Measurements from ENCODE around the gene BBX. TPM values are rescaled to one million over a fixed set of nuclear protein-coding genes. Genes with fewer than 3 reads are reported as not detected.

The BBX gene
- total and polyA plus RNA-seq, 4 donors: 10.0 to 77.8 (median 45.0) TPM

GRCh38 chr3:107716734-107717133, 194.0 kb downstream of the BBX start:
- H3K27me3 ChIP-seq (ENCODE audit: control insufficient read depth in 1 of 2, insufficient read depth in 2 of 2, low read length in 1 of 2): no peaks in the 10 kb centered on the region
- H3K36me3 ChIP-seq (ENCODE audit: control insufficient read depth in 1 of 2, insufficient read depth in 2 of 2, low read length in 1 of 2): peaks cover 4 to 7% of the 10 kb centered on the region in 2 donors
- intact Hi-C loops (cut with DNase I): no loop called here
- H3K9me3 ChIP-seq (ENCODE audit: control insufficient read depth, low read length): no peaks in the 10 kb centered on the region
- H3K4me1 ChIP-seq (ENCODE audit: control insufficient read depth in 1 of 2, insufficient read depth in 2 of 2, low read length in 2 of 2): peaks cover 0 to 2% of the 10 kb centered on the region in 2 donors
- 84 to 90% methylated on average over 3 of the region's 3 CpGs for WGBS, 2 donors
- H3K4me3 ChIP-seq (ENCODE audit: low read length in 2 of 2): no peak overlapping the region
- no peak overlapping the region for H3K27ac ChIP-seq (ENCODE audit: low read depth in 1 of 2, low read length in 2 of 2)
- DNase-seq (no peak), ATAC-seq (ENCODE audit: low FRiP score) (no peak)

- Histone ChIP-seq H3K36me3 (ENCODE audit: control insufficient read depth in 1 of 2, insufficient read depth in 2 of 2, low read length in 1 of 2) (peaks cover 3% of the 10 kb centered on the region in 2 donors), H3K4me3 (ENCODE audit: low read length in 2 of 2) (no peak overlapping the region), H3K27ac (ENCODE audit: low read depth in 1 of 2, low read length in 2 of 2) (no peak overlapping the region), H3K27me3 (ENCODE audit: control insufficient read depth in 1 of 2, insufficient read depth in 2 of 2, low read length in 1 of 2) (no peaks in the 10 kb centered on the region), H3K9me3 (ENCODE audit: control insufficient read depth, low read length) (no peaks in the 10 kb centered on the region), H3K4me1 (ENCODE audit: control insufficient read depth in 1 of 2, insufficient read depth in 2 of 2, low read length in 2 of 2) (peaks cover 0 to 2% of the 10 kb centered on the region in 2 donors)
- DNase-seq: no peak
- ATAC-seq (ENCODE audit: low FRiP score): no peak
- 81% methylated on average over 2 of the region's 2 CpGs for WGBS, 2 donors
- intact Hi-C loops (cut with DNase I): no loop called here
Observed at GRCh38 chr3:107718547-107718946, 195.8 kb downstream of the BBX start.

GRCh38 chr3:107727102-107727501, 204.3 kb downstream of the BBX start:
- ATAC-seq (ENCODE audit: low FRiP score) (no peak), DNase-seq (no peak)
- H3K4me1 ChIP-seq (ENCODE audit: control insufficient read depth in 1 of 2, insufficient read depth in 2 of 2, low read length in 2 of 2): no peaks in the 10 kb centered on the region
- 78 to 85% methylated on average over 4 of the region's 4 CpGs for WGBS, 2 donors
- H3K27me3 ChIP-seq (ENCODE audit: control insufficient read depth in 1 of 2, insufficient read depth in 2 of 2, low read length in 1 of 2): no peaks in the 10 kb centered on the region
- no peaks in the 10 kb centered on the region for H3K9me3 ChIP-seq (ENCODE audit: control insufficient read depth, low read length)
- H3K4me3 ChIP-seq (ENCODE audit: low read length in 2 of 2): no peak overlapping the region
- H3K27ac ChIP-seq (ENCODE audit: low read depth in 1 of 2, low read length in 2 of 2): no peak overlapping the region
- peaks cover 0 to 3% of the 10 kb centered on the region in 2 donors for H3K36me3 ChIP-seq (ENCODE audit: control insufficient read depth in 1 of 2, insufficient read depth in 2 of 2, low read length in 1 of 2)
- intact Hi-C loops (cut with DNase I): no loop called here

GRCh38 chr3:107729686-107730085, 206.9 kb downstream of the BBX start:
- 90 to 95% methylated on average over 4 of the region's 4 CpGs for WGBS, 2 donors
- no peaks in the 10 kb centered on the region for H3K27me3 ChIP-seq (ENCODE audit: control insufficient read depth in 1 of 2, insufficient read depth in 2 of 2, low read length in 1 of 2)
- H3K4me1 ChIP-seq (ENCODE audit: control insufficient read depth in 1 of 2, insufficient read depth in 2 of 2, low read length in 2 of 2): no peaks in the 10 kb centered on the region
- no peak overlapping the region for H3K27ac ChIP-seq (ENCODE audit: low read depth in 1 of 2, low read length in 2 of 2)
- no peaks in the 10 kb centered on the region for H3K9me3 ChIP-seq (ENCODE audit: control insufficient read depth, low read length)
- DNase-seq (no peak), ATAC-seq (ENCODE audit: low FRiP score) (no peak)
- H3K4me3 ChIP-seq (ENCODE audit: low read length in 2 of 2): no peak overlapping the region
- H3K36me3 ChIP-seq (ENCODE audit: control insufficient read depth in 1 of 2, insufficient read depth in 2 of 2, low read length in 1 of 2): peaks cover 0 to 3% of the 10 kb centered on the region in 2 donors
- intact Hi-C loops (cut with DNase I): loop anchor here in 1 of 2 donors (10.0 kb wide), 1 partner anchor 495 kb away; no protein-coding TSS in a partner anchor

- no peaks in the 10 kb centered on the region for H3K27me3 ChIP-seq (ENCODE audit: control insufficient read depth in 1 of 2, insufficient read depth in 2 of 2, low read length in 1 of 2)
- intact Hi-C loops (cut with DNase I): loop anchor here in 1 of 2 donors (10.0 kb wide), 1 partner anchor 500 kb away; no protein-coding TSS in a partner anchor
- H3K4me1 ChIP-seq (ENCODE audit: control insufficient read depth in 1 of 2, insufficient read depth in 2 of 2, low read length in 2 of 2): no peaks in the 10 kb centered on the region
- H3K36me3 ChIP-seq (ENCODE audit: control insufficient read depth in 1 of 2, insufficient read depth in 2 of 2, low read length in 1 of 2): peaks cover 0 to under 1% of the 10 kb centered on the region in 2 donors
- H3K27ac ChIP-seq (ENCODE audit: low read depth in 1 of 2, low read length in 2 of 2): no peak overlapping the region
- H3K9me3 ChIP-seq (ENCODE audit: control insufficient read depth, low read length): no peaks in the 10 kb centered on the region
- no peak for DNase-seq
- WGBS, 2 donors: 72 to 79% methylated on average over 3 of the region's 3 CpGs
- no peak for ATAC-seq (ENCODE audit: low FRiP score)
- no peak overlapping the region for H3K4me3 ChIP-seq (ENCODE audit: low read length in 2 of 2)
Observed at GRCh38 chr3:107734317-107734716, 211.6 kb downstream of the BBX start.

- ATAC-seq (ENCODE audit: low FRiP score): no peak
- no peak for DNase-seq
- Histone ChIP-seq H3K4me3 (ENCODE audit: low read length in 2 of 2) (no peak overlapping the region), H3K4me1 (ENCODE audit: control insufficient read depth in 1 of 2, insufficient read depth in 2 of 2, low read length in 2 of 2) (no peaks in the 10 kb centered on the region), H3K27ac (ENCODE audit: low read depth in 1 of 2, low read length in 2 of 2) (no peak overlapping the region), H3K36me3 (ENCODE audit: control insufficient read depth in 1 of 2, insufficient read depth in 2 of 2, low read length in 1 of 2) (peaks cover 0 to 3% of the 10 kb centered on the region in 2 donors), H3K27me3 (ENCODE audit: control insufficient read depth in 1 of 2, insufficient read depth in 2 of 2, low read length in 1 of 2) (no peaks in the 10 kb centered on the region), H3K9me3 (ENCODE audit: control insufficient read depth, low read length) (no peaks in the 10 kb centered on the region)
- intact Hi-C loops (cut with DNase I): loop anchor here in 1 of 2 donors (10.0 kb wide), 1 partner anchor 503 kb away; no protein-coding TSS in a partner anchor
Observed at GRCh38 chr3:107737914-107738313, 215.2 kb downstream of the BBX start.

GRCh38 chr3:107738486-107739183, 215.9 kb downstream of the BBX start:
- ATAC-seq (ENCODE audit: low FRiP score) (no peak), DNase-seq (no peak)
- no peak overlapping the region for H3K4me3 ChIP-seq (ENCODE audit: low read length in 2 of 2)
- no peak overlapping the region for H3K27ac ChIP-seq (ENCODE audit: low read depth in 1 of 2, low read length in 2 of 2)
- no peaks in the 10 kb centered on the region for H3K4me1 ChIP-seq (ENCODE audit: control insufficient read depth in 1 of 2, insufficient read depth in 2 of 2, low read length in 2 of 2)
- H3K36me3 ChIP-seq (ENCODE audit: control insufficient read depth in 1 of 2, insufficient read depth in 2 of 2, low read length in 1 of 2): peaks cover 0 to 3% of the 10 kb centered on the region in 2 donors
- H3K9me3 ChIP-seq (ENCODE audit: control insufficient read depth, low read length): no peaks in the 10 kb centered on the region
- intact Hi-C loops (cut with DNase I): loop anchor here in 1 of 2 donors (10.0 kb wide), 1 partner anchor 504 kb away; no protein-coding TSS in a partner anchor
- H3K27me3 ChIP-seq (ENCODE audit: control insufficient read depth in 1 of 2, insufficient read depth in 2 of 2, low read length in 1 of 2): no peaks in the 10 kb centered on the region
- 88 to 89% methylated on average over 5 of the region's 5 CpGs for WGBS, 2 donors

- H3K27me3 ChIP-seq (ENCODE audit: control insufficient read depth in 1 of 2, insufficient read depth in 2 of 2, low read length in 1 of 2): no peaks in the 10 kb centered on the region
- ATAC-seq (ENCODE audit: low FRiP score): no peak
- H3K4me3 ChIP-seq (ENCODE audit: low read length in 2 of 2): no peak overlapping the region
- DNase-seq: no peak
- peaks cover 0 to 3% of the 10 kb centered on the region in 2 donors for H3K36me3 ChIP-seq (ENCODE audit: control insufficient read depth in 1 of 2, insufficient read depth in 2 of 2, low read length in 1 of 2)
- WGBS, 2 donors: 60 to 64% methylated on average over 3 of the region's 3 CpGs
- H3K9me3 ChIP-seq (ENCODE audit: control insufficient read depth, low read length): no peaks in the 10 kb centered on the region
- intact Hi-C loops (cut with DNase I): loop anchor here in 1 of 2 donors (10.0 kb wide), 1 partner anchor 504 kb away; no protein-coding TSS in a partner anchor
- H3K27ac ChIP-seq (ENCODE audit: low read depth in 1 of 2, low read length in 2 of 2): no peak overlapping the region
- no peaks in the 10 kb centered on the region for H3K4me1 ChIP-seq (ENCODE audit: control insufficient read depth in 1 of 2, insufficient read depth in 2 of 2, low read length in 2 of 2)
Observed at GRCh38 chr3:107739227-107739626, 216.5 kb downstream of the BBX start.

All from aorta (tissue), 5 donors.